Spleen (tissue), 11 donors: ENCODE measurements around the gene BACE1-AS. TPM values are rescaled to one million over a fixed set of nuclear protein-coding genes. Genes with fewer than 3 reads are reported as not detected.

Experiments used
- DNase-seq: peaks from one replicate; pipeline ENCODE4 v3.0.0-alpha.2; 2020
- H3K27ac ChIP-seq, 8 donors: fragments of 200-600 bp; sonication (generic) in 7 of 8; 1 replicate in 4 of 8; 2 replicates in 4 of 8; pipeline versions ENCODE4 v1.5.0 to v1.8.0; 2016 to 2021; ENCODE audit warnings: inconsistent platforms in 4 of 8, mild to moderate bottlenecking in 4 of 8, moderate library complexity in 1 of 8
- H3K27me3 ChIP-seq, 7 donors: fragments of 200-600 bp; sonication (generic) in 6 of 7; replicated peaks in 1 of 7; 1 replicate in 4 of 7; 2 replicates in 3 of 7; pipeline versions ENCODE4 v1.5.0 to v1.8.0; 2016 to 2021; ENCODE audit warnings: inconsistent platforms in 3 of 7, mild to moderate bottlenecking in 1 of 7
- H3K36me3 ChIP-seq, 6 donors: fragments of 200-600 bp; sonication (generic) in 5 of 6; 1 replicate in 4 of 6; 2 replicates in 2 of 6; pipeline versions ENCODE4 v1.5.0 to v1.8.0; 2016 to 2021; ENCODE audit warnings: inconsistent platforms in 2 of 6
- H3K4me1 ChIP-seq, 6 donors: fragments of 200-600 bp; sonication (generic) in 5 of 6; 1 replicate in 3 of 6; 2 replicates in 3 of 6; pipeline versions ENCODE4 v1.5.0 to v1.8.0; 2016 to 2021; ENCODE audit warnings: inconsistent platforms in 3 of 6
- H3K4me3 ChIP-seq, 8 donors: fragments of 200-600 bp; sonication (generic) in 7 of 8; 1 replicate in 4 of 8; 2 replicates in 4 of 8; pipeline versions ENCODE4 v1.5.0 to v1.8.0; 2016 to 2021; ENCODE audit warnings: inconsistent platforms in 4 of 8, mild to moderate bottlenecking in 4 of 8, moderate library complexity in 2 of 8
- H3K9me3 ChIP-seq, 8 donors: fragments of 200-600 bp; sonication (generic) in 7 of 8; 1 replicate in 4 of 8; 2 replicates in 4 of 8; pipeline versions ENCODE4 v1.5.0 to v1.8.0; 2016 to 2021; ENCODE audit warnings: inconsistent platforms in 4 of 8
- POLR2A ChIP-seq, 3 donors: fragments of 450-650 bp; IDR thresholded peaks; one replicate each; pipeline ENCODE4 v1.5.1; 2017; ENCODE audit warnings: antibody characterized with exemption in 3 of 3, mild to moderate bottlenecking in 1 of 3
- POLR2AphosphoS5 ChIP-seq, 3 donors: sonication (generic); formaldehyde crosslinking; IDR thresholded peaks; one replicate each; pipeline ENCODE4 v1.5.1; 2017; ENCODE audit warnings: antibody characterized with exemption in 3 of 3
- whole genome bisulfite sequencing, 5 donors: extraction: QIAGEN DNeasy Blood & Tissue Kit in 3 of 5; methylation state at CpG; one replicate each; pipeline versions ENCODE4 v1.1.5 to v1.1.7; 2013 to 2018; 5-methylcytosine and 5-hydroxymethylcytosine counted together
- intact Hi-C: fragments of 100-400 bp; cut with DNase I; formaldehyde crosslinking; loops from one replicate; pipeline ENCODE4 v1.15.0; 2023; ENCODE audit warnings: low total_unique reads
- polyA plus RNA-seq, 3 donors: library from polyadenylated mRNA; stranded (reverse); fragments of 200-250 nt; gene quantifications; one replicate each; pipeline ENCODE4 v1.2.1, GENCODE V29; 2013
- total RNA-seq, 7 donors: library from RNA; depleted of rRNA in 3 of 7; stranded (reverse); fragments of >200 nt in 3 of 7; fragmentation: NEBNext Ultra II Directional in 4 of 7; extraction: Animal tissue kit (Norgen Biotek cat#: 25700) in 4 of 7; gene quantifications; one replicate each; pipeline versions ENCODE4 v1.1.0 to v1.2.1, GENCODE V29; 2016 to 2021
- TF ChIP-seq, protein P1 (sequence below), 11 experiments: fragments of 200-600 bp in 7 of 11; fragments of 450-650 bp in 4 of 11; sonication (generic) in 4 of 11; IDR thresholded peaks in 8 of 11; conservative IDR thresholded peaks in 3 of 11; 1 replicate in 7 of 11; 2 replicates in 4 of 11; pipeline versions ENCODE4 v1.4.0 to v1.8.0; 2016 to 2021; ENCODE audit warnings: antibody characterized with exemption in 11 of 11, inconsistent platforms in 4 of 11, mild to moderate bottlenecking in 1 of 11
- donor health status: healthy with polysubstance abuse.
- donor health status: DM: no; HTN: no; CAD: no; lungs with moderate emphysema.
- donor health status: DM: no; HTN: no; CAD: no.
- donor health status: Bipolar disorder and iron deficiency.
- donor health status: healthy.
- donor health status: DM: no; HTN: no; CAD: no.
- donor health status: DM: yes; HTN: yes; CAD: no.

BACE1-AS gene
- total and polyA plus RNA-seq, 10 donors, result 3.9 to 12.1 (median 8.8) TPM

DNA sequence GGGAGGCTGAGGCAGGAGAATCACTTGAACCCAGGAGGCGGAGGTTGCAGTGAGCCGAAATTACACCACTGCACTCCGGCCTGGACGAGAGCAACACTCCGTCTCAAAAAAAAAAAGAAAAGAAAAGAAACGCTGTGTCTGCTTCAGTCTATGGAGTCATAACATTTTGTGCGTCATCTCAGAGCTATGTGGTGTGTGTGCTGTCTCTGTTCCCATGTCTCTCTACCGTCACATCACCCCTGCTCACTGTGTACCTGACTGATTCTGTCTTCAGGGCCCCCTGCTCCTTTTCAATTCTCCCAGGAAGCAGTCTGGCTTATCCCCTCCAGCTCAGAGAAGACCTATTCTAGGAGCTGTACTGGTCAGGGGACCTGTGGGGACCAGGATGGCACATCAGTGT, 7.0 kb downstream of the BACE1-AS start:
- no peaks in the 10 kb centered on the region for H3K27me3 ChIP-seq
- intact Hi-C loops, result no loop called here
- H3K9me3 ChIP-seq, result no peaks in the 10 kb centered on the region
- H3K27ac ChIP-seq, result no peak overlapping the region
- no peak for DNase-seq
- WGBS, 5 donors, result 94 to 97% (median 96%) methylated on average over 8 of the region's 8 CpGs
- H3K4me3 ChIP-seq, result no peak overlapping the region
- H3K36me3 ChIP-seq, result peaks cover 0 to 35% (median 2%) of the 10 kb centered on the region in 6 donors
- H3K4me1 ChIP-seq, result peaks cover 0 to 20% (median 9%) of the 10 kb centered on the region in 6 donors
- TF ChIP-seq POLR2AphosphoS5 (IDR thresholded peaks at IDR 0.05) (no peak), POLR2A (IDR thresholded peaks at IDR 0.05) (no peak)
- TF ChIP-seq, protein P1, sequence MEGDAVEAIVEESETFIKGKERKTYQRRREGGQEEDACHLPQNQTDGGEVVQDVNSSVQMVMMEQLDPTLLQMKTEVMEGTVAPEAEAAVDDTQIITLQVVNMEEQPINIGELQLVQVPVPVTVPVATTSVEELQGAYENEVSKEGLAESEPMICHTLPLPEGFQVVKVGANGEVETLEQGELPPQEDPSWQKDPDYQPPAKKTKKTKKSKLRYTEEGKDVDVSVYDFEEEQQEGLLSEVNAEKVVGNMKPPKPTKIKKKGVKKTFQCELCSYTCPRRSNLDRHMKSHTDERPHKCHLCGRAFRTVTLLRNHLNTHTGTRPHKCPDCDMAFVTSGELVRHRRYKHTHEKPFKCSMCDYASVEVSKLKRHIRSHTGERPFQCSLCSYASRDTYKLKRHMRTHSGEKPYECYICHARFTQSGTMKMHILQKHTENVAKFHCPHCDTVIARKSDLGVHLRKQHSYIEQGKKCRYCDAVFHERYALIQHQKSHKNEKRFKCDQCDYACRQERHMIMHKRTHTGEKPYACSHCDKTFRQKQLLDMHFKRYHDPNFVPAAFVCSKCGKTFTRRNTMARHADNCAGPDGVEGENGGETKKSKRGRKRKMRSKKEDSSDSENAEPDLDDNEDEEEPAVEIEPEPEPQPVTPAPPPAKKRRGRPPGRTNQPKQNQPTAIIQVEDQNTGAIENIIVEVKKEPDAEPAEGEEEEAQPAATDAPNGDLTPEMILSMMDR (IDR thresholded peaks at IDR 0.05 in 8 of 11, conservative IDR thresholded peaks at IDR 0.05 in 3 of 11), result no peak

DNA sequence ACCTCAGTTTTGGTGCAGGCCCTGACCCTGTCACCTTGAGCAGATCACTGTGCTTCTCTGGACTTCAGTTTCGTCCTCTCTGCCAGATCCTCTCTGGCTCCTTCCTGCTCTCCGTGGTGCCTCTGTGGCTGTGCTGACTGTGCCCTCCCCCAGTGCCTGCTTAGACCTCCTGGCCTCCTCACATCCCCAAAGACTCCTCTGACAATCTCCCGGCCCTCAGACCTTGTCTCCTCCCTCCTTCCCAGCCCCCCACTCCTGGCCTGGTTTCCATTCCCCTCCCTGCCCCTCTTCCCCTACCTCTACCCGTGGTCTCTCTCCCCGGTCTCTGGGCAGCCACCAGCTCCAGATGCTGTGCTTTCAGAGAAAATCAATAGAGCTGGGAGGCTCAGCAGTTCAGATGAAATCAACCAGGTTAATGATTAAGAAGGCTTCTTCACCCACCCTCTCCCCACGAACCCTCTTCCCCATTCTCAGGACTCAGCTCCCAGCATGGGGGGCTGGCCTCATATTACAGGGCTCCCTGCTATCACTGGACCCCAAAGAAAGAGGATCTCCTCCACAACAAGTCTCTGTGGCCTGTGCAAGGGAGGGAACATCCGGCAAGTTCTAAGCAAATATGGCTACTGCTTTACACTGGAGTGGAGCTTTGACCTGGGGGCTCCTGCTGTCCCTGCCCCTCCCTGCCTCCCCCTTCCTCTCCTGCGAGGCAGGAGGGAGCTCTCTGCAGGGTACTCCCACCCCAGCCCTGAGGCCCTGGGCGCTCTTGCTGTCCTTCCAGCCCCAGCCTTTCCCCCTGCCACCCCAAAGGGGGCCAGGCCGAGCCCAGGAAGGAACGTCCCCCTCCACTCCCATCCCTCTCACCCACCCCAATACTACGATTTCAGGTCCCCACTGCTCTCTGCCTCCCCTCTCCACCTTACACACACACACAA, 8.5 kb downstream of the BACE1-AS start:
- Histone ChIP-seq H3K27ac (peak overlapping the region in 7 of 8 donors; percentile 15 to 67 (median 55)), H3K4me3 (no peak overlapping the region)
- TF ChIP-seq POLR2AphosphoS5 (IDR thresholded peaks at IDR 0.05) (no peak), POLR2A (IDR thresholded peaks at IDR 0.05) (no peak)
- TF ChIP-seq, protein P1 (IDR thresholded peaks at IDR 0.05 in 8 of 11, conservative IDR thresholded peaks at IDR 0.05 in 3 of 11), result no peak

DNA sequence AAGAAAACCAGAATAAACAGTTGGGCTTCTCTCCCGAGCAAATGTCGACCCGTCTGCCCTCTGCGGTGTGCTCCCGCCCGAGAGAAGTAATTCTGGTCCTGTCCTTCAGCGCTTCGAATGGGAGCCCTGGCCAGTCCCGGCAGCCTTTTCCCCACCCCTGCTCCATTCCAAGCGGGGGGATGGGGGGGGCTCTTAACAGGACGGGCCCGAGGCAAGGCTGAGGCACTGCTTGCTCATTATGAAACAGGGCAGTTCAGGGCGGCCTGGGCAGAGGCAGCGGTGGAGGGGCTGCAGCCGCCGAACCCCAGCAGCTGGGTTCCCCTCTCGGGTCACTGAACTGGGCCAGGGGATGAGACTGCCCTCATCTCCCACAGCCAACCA, 9.1 kb downstream of the BACE1-AS start:
- H3K36me3 ChIP-seq, result peaks cover 0 to 14% (median 0%) of the 10 kb centered on the region in 6 donors
- H3K27me3 ChIP-seq, result no peaks in the 10 kb centered on the region
- DNase-seq, result no peak
- intact Hi-C loops, result no loop called here
- no peak overlapping the region for H3K4me3 ChIP-seq
- 52 to 68% (median 67%) methylated on average over 14 to 17 of the region's 17 CpGs for WGBS, 5 donors
- TF ChIP-seq POLR2AphosphoS5 (IDR thresholded peaks at IDR 0.05), result peak in 1 of 3 donors; percentile 52
- TF ChIP-seq, protein P1 (IDR thresholded peaks at IDR 0.05 in 8 of 11, conservative IDR thresholded peaks at IDR 0.05 in 3 of 11), result no peak
- H3K4me1 ChIP-seq, result peaks cover 0 to 25% (median 9%) of the 10 kb centered on the region in 6 donors
- peak overlapping the region in 7 of 8 donors; percentile 15 to 67 (median 55) for H3K27ac ChIP-seq
- H3K9me3 ChIP-seq, result no peaks in the 10 kb centered on the region

More for the DNA sequence above, 8.5 kb downstream of the BACE1-AS start:
- H3K9me3 ChIP-seq, result no peaks in the 10 kb centered on the region
- no peak for DNase-seq
- peaks cover 0 to 25% (median 9%) of the 10 kb centered on the region in 6 donors for H3K4me1 ChIP-seq
- H3K36me3 ChIP-seq, result peaks cover 0 to 21% (median 0%) of the 10 kb centered on the region in 6 donors
- no peaks in the 10 kb centered on the region for H3K27me3 ChIP-seq
- intact Hi-C loops, result no loop called here
- 54 to 74% (median 63%) methylated on average over 12 of the region's 12 CpGs for WGBS, 5 donors

DNA sequence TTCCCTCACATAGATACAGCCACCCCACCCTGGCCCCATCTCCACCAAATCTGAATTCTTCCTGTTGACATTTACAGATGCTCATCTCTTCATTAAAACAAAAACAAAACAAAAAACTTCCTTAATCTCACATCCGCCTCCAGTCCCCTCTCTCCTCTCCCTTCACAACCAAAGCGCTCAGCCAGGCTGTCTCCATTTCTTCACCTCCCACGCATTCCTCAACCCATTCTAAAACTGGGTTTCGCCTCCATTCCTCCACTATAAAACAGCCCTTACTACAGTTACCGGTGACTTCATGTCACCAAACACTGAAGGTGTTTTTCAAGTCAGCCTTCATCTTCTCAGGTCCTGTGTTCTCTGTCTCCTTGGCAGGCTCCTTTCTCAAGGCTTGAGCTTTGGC, 9.6 kb downstream of the BACE1-AS start:
- Histone ChIP-seq H3K9me3 (no peaks in the 10 kb centered on the region), H3K4me3 (no peak overlapping the region), H3K27ac (peak overlapping the region in 7 of 8 donors; percentile 9 to 67 (median 55)), H3K27me3 (no peaks in the 10 kb centered on the region), H3K36me3 (peaks cover 0 to 9% (median 0%) of the 10 kb centered on the region in 6 donors), H3K4me1 (peaks cover 0 to 25% (median 9%) of the 10 kb centered on the region in 6 donors)
- no peak for TF ChIP-seq POLR2A (IDR thresholded peaks at IDR 0.05)
- TF ChIP-seq POLR2AphosphoS5 (IDR thresholded peaks at IDR 0.05), result no peak
- TF ChIP-seq, protein P1 (IDR thresholded peaks at IDR 0.05 in 8 of 11, conservative IDR thresholded peaks at IDR 0.05 in 3 of 11), result no peak
- DNase-seq, result no peak
- WGBS, 5 donors, result 65 to 86% (median 78%) methylated on average over 5 of the region's 5 CpGs
- intact Hi-C loops, result no loop called here
